OCI-LY7 (cell line): ENCODE data around the gene C16orf89.

ENCODE experiments used
- EZH2phosphoT487 ChIP-seq: fragments of 200-600 bp; sonication (generic); IDR thresholded peaks from 2 replicates; pipeline ENCODE4 v1.6.1; 2018; ENCODE audit warnings: low read depth, borderline replicate concordance, mild to moderate bottlenecking, mixed run types, antibody characterized with exemption, low read length, moderate library complexity, mixed read lengths
- TF ChIP-seq, protein P1 (sequence below): fragments of 200-600 bp; sonication (generic); conservative IDR thresholded peaks from 2 replicates; pipeline ENCODE4 v1.5.1; 2014; ENCODE audit warnings: mild to moderate bottlenecking, antibody characterized with exemption, low read length, moderate library complexity, mixed read lengths

GRCh38 chr16:5075637-5076036, 9.9 kb upstream of the C16orf89 start:
- TF ChIP-seq, protein P1, sequence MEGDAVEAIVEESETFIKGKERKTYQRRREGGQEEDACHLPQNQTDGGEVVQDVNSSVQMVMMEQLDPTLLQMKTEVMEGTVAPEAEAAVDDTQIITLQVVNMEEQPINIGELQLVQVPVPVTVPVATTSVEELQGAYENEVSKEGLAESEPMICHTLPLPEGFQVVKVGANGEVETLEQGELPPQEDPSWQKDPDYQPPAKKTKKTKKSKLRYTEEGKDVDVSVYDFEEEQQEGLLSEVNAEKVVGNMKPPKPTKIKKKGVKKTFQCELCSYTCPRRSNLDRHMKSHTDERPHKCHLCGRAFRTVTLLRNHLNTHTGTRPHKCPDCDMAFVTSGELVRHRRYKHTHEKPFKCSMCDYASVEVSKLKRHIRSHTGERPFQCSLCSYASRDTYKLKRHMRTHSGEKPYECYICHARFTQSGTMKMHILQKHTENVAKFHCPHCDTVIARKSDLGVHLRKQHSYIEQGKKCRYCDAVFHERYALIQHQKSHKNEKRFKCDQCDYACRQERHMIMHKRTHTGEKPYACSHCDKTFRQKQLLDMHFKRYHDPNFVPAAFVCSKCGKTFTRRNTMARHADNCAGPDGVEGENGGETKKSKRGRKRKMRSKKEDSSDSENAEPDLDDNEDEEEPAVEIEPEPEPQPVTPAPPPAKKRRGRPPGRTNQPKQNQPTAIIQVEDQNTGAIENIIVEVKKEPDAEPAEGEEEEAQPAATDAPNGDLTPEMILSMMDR, result no peak
- no peak for TF ChIP-seq EZH2phosphoT487
